HG02938 (cell line): ENCODE measurements around the gene NTM.
"Not testable (repeated sequence)": the region's sequence is repeated elsewhere in the genome, so short reads cannot be mapped to it uniquely, and the experiment has no call there.

ENCODE experiments used
- ATAC-seq: cut with Tn5 transposase; IDR thresholded peaks from one replicate; pipeline ENCODE4 v1.9.1; 2021; ENCODE audit warnings: mild to moderate bottlenecking, moderate library complexity; ENCODE audit not compliant: unreplicated experiment

Gene NTM

GRCh38 chr11:132349811-132350733 lies 979.7 kb downstream of the NTM start:
- no peak for ATAC-seq

- ATAC-seq, result no peak
These were observed 980.6 kb downstream of the NTM start for GRCh38 chr11:132351050-132351449.

GRCh38 chr11:132352497-132352896 lies 982.1 kb downstream of the NTM start:
- ATAC-seq, result no peak

GRCh38 chr11:132353255-132353654 lies 982.8 kb downstream of the NTM start:
- ATAC-seq, result no peak

- ATAC-seq, result peak; percentile 82
These were observed 987.6 kb downstream of the NTM start for GRCh38 chr11:132357811-132358572.

GRCh38 chr11:132358573-132358953 lies 988.1 kb downstream of the NTM start:
- ATAC-seq, result peak; percentile 34

GRCh38 chr11:132361011-132361550 lies 990.7 kb downstream of the NTM start:
- ATAC-seq, result no peak

- no peak for ATAC-seq
These were observed 995.2 kb downstream of the NTM start for GRCh38 chr11:132365650-132366049.

- ATAC-seq, result no peak
These were observed 996.9 kb downstream of the NTM start for GRCh38 chr11:132367293-132367692.

- ATAC-seq, result not testable (repeated sequence)
These were observed 999.7 kb downstream of the NTM start for GRCh38 chr11:132370114-132370513.

- ATAC-seq, result no peak
These were observed 1003.2 kb downstream of the NTM start for GRCh38 chr11:132373405-132374143.

GRCh38 chr11:132379540-132379939 lies 1009.1 kb downstream of the NTM start:
- no peak for ATAC-seq
